Endothelial cell of hepatic sinusoid (primary cell): ENCODE measurements around the gene CRYBA1.

Source experiments
- in situ Hi-C: cut with HindIII; loops from 2 replicates; pipeline ENCODE4 v1.10.0; 2017; ENCODE audit warnings: low sequenced_read_pairs

Gene CRYBA1

DNA sequence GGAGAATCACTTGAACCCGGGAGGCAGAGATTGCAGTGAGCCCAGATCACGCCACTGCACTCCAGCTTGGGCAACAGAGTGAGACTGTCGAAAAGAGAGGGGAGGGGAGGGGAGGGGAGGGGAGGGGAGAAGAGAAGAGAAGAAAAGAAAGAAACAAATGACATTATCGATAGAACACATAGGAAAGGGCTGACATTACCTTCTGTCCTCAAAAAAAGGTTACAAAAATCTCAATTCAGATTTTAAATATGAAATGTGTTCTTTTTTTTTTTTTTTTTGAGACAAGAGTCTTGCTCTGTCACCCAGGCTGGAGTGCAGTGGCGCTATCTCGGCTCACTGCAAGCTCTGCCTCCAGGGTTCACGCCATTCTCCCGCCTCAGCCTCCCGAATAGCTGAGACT is 25.3 kb downstream of the CRYBA1 start:
- in situ Hi-C loops, result loop anchor here (10.0 kb wide), 1 partner anchor 273 kb away; no protein-coding TSS in a partner anchor

DNA sequence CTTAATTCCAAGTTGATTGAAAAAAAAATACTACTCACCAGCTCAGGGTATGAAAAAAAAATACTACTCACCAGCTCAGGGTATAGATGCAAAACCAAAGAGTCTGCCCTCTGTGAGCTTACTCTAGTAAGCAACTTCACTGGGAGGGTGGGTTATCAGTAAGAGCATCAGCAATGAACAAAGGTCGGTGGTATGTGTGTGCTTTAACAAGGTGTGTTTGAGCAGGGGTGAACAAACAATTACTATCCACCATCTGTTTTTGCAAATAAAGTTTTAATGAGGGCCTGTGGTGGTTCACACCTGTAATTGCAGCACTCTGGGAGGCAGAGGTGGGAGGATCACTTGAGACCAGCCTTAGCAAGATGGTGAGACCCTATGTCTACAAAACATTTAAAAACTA is 27.3 kb downstream of the CRYBA1 start:
- in situ Hi-C loops, result loop anchor here (10.0 kb wide), 1 partner anchor 271 kb away; no protein-coding TSS in a partner anchor

DNA sequence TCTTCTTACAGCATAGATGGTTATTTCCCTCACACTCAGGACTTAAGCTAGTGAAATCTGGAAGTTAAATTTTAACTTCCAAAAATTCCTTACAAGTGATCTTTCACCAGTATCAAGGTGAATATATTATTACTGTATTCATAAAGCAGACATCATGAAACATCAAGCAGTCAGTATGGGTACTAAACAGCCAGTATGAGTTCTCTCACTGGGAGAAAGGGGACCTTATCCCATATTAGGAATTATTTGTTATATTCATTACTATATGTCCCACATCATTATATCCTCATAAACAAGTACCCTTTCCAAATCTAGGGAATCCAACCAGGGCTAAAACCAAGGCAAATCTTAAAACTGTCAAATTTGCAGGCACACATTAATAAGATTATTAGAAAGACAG is 32.0 kb downstream of the CRYBA1 start:
- in situ Hi-C loops, result loop anchor here (5.0 to 10.0 kb wide), 2 partner anchors 66 to 266 kb away; no protein-coding TSS in a partner anchor

DNA sequence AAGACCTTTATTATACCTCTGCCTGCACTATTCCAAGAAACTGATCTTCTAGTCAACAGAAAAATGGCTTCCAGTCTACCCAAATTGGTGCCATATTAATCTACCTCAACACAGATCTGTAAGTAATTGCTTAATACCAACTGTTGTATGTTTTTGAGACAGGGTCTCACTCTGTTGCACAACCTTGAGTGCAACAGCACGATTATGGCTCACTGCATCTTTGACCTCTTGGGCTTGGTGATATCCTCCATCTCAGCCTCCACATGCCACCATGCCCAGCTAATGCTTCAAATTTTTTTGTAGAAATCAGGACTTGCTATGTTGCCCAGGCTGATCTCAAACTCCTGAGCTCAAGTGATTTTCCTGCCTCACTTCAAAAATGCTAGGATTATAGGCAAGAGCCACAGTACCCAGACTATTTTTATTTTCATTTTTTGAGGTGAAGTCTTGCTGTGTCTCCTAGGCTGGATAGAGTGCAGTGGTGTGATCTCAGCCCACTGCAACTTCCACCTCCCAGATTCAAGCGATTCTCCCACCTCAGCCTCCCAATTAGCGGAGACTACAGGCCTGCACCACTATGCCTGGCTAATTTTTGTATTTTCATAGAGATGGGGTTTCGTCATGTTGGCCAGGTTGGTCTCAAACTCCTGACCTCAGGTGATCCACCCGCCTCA is 32.9 kb downstream of the CRYBA1 start:
- in situ Hi-C loops, result loop anchor here (5.0 to 10.0 kb wide), 2 partner anchors 67 to 265 kb away; no protein-coding TSS in a partner anchor

DNA sequence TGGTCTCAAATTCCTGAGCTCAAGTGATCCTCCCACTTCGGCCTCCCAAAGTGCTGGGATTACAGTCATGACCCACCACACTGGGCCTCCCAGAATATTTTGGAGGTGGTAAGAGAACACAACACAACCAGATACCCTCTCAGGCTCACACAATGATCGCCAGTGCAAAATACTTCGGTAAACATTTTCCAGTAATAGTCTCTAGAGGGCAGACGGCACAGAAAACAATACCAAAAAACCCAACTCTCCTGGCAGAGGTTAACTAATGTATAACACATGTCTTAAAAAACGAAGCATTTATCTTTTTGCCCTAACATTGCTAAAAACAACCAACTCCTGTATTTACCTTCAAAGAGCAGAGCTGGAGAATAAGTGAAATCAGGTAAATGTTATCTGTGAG is 36.8 kb downstream of the CRYBA1 start:
- in situ Hi-C loops, result no loop called here

DNA sequence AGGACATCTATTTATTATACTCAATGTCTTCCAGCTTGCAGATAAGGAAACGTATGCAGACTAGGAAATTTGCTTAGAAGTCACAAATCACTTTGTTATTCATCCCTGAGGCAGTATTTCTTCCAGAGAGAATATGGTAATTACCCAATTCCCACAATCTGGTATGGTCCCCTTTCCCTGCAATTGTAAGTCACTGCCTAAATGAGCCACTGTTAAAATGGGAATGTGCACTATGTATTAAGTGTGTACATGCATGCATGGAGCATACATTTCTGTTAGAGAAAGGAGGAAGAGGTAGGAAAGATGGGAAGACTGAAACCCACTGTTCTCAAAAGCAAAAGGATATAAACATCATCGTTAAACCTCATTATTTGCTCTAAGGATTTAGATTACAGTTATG is 37.3 kb downstream of the CRYBA1 start:
- in situ Hi-C loops, result no loop called here

DNA sequence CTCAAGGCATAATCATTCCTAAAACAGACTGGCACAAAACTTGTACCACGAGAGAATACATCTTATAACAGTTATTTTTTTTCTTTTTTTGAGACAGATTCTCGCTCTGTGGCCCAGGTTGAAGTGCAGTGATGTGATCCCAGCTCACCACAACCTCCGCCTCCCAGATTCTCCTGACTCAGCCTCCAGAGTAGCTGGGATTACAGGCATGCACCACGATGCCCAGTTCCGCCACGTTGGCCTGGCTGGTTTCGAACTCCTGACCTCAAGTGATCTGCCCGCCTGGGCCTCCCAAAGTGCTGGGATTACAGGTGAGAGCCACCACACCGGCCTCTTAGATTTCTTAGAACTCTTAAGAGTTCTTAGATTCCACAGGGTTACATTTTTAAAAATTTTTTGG is 43.2 kb downstream of the CRYBA1 start:
- in situ Hi-C loops, result no loop called here

DNA sequence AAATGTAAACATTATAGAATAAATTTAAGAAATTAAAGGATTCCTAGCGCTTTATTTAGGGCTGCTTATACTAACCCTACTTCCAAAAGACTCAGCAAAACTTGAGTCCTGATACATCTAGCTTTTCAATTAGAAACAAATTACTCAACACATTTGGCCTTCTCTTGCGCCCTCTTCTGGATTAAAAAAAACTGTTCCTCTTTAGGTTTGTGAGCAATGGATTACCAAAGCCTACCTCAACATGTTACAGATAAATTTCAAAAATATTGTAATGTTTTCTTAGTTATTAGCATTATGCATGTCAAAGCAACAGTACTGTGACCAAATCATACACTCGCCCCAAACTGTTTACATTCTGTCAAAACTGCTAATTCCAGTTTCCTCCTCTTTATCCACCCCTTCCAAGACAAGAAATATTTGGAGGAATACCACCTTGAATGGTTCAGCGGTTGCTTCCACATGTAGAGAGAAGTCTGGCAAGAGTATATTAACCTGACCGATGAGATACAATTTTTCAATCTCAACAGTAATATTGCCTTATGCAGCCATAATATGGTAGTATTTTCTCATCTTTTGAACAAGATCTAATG is 44.6 kb downstream of the CRYBA1 start:
- in situ Hi-C loops, result no loop called here

DNA sequence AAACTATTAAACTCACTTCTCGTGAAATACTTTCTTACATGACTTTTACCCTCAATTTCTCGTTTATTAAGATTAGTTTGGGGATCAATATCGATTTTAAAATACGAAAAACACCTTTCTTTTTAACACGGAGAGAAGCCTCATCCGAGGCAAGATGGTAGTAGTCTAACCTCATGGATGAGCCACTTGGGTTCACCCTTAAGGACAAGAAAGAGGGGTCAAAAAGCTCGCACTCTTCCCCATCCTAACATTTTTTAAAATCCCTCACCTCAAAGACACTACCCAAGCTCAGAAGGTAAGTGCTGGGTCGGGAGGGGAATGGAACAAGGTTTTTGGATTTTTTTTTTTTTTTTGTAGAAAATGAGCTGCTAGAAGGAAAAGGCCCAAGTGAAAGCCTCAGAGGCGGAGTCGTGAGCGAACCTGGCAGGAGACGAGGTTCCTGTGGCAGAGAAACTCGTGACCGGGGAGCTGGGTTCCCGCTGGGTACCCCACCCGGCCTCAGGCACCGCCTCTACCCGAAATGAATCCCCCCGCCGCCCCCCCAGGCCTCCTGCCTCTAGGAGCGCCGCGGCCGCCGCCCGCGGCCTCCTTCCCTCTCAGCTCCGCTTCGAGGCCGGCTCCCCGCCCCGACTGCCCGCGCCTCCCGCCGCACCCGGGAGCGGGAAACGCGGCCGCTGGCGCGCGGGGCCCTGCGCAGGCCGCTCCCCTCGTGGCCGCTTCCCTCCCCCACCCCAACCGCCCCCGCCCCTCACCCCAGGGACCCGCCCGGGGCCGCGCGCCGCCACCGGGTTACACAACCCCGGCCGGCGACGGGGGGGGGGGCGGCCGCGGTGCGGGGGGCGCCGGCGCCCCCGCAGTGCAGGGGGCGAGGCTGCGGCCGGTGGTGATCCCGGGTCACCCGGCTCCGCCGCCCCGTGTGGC is 45.7 kb downstream of the CRYBA1 start:
- in situ Hi-C loops, result no loop called here

DNA sequence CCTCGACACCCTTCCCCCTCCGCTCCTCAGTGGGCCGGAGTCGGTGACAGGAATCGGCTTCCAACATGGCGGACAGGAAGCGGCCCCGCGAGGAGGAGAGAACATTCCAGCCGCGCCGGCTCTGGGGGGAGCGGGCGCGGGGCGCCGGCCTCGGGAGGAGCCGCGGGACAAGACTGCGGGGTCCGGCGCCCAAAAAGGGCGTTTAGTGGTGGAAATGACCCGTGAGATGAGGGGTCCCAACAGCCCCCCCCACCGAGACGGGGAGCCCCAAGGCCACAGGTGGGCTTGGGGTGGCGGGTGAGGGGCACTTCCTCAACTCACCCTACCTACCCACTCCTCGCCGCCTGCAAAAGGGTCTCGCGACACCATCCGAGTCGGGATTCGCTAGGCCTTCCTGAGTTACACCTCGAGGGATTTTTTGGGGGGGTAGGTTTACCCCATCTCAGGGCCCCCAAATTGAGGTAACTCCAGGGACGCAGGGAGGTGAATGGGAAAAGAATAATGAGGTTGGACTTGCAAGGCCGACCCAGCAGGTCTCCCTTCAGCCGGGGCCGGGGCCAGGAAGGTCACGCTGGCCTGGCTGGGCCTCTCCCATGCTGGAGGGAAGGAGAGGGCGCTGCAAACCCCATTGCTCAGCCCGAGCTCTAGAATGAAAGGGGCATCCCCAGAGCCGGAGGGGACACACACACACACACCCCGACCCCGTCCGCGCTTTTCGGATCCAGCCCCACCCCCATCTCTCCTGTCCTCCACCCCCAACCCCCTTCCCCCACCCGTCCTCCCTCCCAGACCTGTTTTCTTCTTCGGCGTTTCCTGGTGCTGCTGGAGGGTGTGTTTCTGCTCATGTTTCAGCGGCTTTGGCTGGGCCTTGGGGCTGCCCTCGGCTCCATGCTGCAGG is 46.6 kb downstream of the CRYBA1 start:
- in situ Hi-C loops, result no loop called here

DNA sequence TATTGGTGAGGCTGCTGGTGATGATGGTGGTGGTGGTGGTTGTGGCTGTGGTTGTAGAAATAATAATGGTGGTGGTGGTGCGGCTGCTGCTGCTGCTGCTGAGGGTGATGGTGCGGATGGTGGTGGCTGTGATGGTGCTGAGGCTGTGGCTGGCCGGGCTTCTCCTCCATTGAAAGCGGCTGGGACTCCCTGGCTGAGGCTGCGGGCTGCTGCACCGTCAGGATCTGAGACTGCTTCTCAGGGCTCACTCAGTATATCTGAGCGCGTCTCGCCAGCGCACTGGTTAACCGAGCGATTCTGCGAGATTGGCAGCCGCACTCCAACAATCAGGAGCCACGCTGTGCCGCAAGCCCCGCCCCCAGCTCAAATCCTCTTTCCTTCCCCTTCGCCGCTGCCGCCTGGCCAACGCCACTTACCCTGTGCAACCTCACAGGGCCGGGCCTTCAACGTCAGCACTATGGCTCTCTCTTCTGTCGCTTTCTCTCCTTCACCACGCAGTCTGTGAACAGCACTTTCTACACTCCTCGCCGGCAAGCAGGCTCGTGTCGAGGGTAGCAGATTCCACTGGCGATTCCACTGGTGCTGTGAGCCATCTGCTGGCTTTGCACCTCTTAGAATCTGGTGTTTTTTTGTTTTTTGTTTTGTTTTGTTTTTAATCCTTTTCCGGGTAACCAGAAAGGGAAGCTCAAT is 47.4 kb downstream of the CRYBA1 start, which contains the start of gene NUFIP2:
NUFIP2 (minus strand) TSS at position 259 of the 690 bp plus-strand sequence; CDS start at position 170, 89 bp downstream.
- in situ Hi-C loops, result no loop called here

DNA sequence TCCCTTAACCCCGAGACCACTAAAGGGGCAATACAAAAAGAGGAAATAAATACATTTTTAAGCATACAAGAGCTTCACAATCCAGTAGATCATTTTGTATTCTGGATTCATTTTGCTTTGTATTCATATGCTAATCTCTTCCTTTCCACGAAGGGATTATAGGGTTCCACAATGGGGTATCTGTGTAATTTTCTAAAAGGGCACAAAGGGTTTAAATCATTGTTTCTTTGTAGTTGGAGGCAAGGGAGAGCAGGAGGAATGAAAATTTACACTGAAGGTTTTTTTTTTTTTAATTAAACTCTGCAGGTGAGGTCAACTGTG is 47.9 kb downstream of the CRYBA1 start:
- in situ Hi-C loops, result no loop called here

DNA sequence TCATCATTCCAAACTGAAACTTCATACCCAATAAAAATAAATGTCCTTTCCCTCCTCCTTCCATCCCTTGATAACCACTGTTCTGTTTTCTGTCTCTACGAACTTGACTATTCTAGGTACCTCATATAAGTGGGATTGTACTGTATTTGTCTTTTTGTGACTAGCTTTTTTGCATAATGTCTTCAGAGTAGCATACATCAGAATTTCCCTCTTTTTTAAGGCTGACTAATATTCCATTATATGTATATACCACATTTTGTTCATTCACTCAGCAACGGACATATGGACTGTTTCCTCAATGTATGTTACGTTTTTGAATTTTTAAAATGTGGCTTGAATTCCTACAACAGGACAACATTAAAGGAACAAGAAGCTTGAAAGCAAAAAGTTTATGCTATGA is 48.8 kb downstream of the CRYBA1 start:
- in situ Hi-C loops, result loop anchor here (5.0 kb wide), 1 partner anchor 38 kb away; no protein-coding TSS in a partner anchor

DNA sequence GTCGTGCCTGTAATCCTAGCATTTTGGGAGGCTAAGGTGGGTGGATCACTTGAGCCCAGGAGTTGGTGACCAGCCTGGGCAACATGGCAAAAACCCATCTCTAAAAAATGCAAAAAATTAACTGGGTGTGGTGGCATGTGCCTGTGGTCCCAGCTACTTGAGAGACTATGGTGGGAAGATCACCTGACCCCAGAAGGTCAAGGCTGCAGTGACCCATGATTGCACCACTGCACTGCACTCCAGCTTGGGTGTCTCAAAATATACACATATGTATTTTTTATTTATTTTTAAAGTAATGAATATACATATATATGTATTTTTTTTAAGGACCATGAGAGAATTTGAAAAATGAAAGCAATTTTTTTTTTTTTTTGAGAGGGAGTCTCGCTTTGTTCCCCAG is 52.4 kb downstream of the CRYBA1 start:
- in situ Hi-C loops, result loop anchor here (5.0 kb wide), 1 partner anchor 42 kb away; no protein-coding TSS in a partner anchor

DNA sequence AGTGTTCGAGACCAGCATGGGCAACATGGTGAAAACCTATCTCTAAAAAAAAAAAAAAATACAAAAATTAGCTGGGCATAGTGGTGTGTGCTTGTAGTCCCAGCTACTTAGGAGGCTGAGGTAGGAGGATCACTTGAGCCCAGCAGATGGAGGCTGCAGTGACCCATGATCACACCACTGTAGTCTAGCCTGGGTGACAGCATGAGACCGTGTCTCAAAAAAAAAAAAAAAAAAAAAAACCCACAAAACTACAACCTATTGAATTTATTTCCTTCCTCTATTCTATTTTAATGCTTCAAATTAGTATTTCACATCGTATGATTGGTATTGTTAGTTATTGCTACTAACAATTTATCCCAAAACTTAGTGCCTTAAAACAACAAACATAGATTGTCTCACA is 56.7 kb downstream of the CRYBA1 start:
- in situ Hi-C loops, result no loop called here
